GM21381 (cell line): ENCODE results near the gene UBE2D1.

Experiments used
- ATAC-seq: cut with Tn5 transposase; IDR thresholded peaks from one replicate; pipeline ENCODE4 v1.9.1; 2021; ENCODE audit warnings: mild to moderate bottlenecking, moderate library complexity; ENCODE audit not compliant: unreplicated experiment

UBE2D1 gene

DNA sequence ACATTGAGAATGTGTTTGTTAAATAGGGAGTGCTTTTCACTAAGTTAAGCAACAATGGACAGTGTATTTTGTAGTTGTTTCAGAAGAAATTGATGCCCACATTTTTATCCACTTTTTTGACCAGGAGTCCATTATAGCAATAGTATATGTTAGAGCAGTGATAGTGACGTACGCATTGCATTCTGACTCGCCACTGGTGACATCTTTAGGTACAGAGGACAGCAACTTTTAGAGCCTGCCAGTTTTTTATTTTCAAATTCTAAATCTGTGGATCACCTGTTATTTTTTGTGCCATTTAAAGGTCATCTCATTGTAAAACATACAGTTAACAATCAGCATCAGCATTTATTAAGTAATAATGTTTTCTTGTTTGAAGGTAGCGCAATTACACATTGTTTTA, 1.4 kb downstream of the UBE2D1 start:
- ATAC-seq: no peak

DNA sequence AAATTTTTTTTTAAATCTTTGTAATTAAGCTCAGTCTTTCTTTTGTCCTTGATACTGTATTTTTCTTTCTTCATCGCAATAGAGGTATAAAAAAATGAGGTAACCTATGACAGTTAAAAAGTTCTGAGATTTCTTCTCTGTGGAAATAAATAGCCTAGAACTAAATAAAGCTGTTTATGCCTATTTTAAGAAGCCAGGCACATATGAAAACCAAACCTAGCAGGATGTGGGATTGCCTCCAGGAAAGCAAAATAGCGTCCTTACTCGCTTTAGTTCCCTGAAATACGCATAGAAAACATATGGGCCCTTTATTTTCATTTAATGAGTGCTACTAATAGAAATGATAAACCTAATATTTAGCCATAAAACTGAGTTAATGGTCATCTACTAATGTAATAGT, 6.6 kb downstream of the UBE2D1 start:
- no peak for ATAC-seq

DNA sequence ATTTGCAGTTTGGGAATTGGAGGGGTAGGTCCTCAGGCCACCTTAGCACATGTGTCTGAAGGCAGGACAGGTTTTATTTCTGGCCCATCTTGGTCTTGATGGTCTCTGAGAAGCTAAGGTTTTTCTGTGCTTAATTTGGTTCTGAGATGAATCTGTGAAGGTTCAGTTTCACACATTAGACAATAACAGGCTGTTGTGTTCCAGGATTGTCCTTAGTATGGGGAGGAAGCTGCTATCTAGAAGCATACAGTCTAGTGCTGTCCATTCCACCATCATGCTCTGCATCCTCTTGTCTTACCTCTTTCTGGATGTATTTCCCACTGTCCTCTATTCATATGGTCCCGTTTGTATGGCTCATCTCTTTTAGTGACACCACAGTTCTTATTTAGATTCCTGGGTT, 7.1 kb downstream of the UBE2D1 start:
- ATAC-seq: no peak

DNA sequence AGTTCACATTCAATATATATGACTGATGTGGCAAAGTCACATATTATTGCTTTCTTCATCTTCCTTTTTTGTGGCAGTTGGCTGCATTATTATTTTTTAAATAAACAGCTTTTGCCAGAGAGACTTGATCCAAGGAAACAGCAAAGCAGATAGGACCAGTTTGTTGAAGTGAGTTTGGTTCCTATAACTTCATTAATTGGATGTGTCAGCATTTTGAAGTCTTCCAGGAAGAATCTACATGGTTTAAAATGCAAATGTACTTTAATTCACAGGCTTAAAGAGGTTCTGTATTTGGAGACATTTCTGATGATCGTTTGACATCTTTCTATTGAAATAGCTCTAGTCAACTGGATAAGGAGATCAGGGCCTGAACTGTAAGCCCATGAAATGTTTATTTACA, 13.2 kb downstream of the UBE2D1 start:
- ATAC-seq: no peak

DNA sequence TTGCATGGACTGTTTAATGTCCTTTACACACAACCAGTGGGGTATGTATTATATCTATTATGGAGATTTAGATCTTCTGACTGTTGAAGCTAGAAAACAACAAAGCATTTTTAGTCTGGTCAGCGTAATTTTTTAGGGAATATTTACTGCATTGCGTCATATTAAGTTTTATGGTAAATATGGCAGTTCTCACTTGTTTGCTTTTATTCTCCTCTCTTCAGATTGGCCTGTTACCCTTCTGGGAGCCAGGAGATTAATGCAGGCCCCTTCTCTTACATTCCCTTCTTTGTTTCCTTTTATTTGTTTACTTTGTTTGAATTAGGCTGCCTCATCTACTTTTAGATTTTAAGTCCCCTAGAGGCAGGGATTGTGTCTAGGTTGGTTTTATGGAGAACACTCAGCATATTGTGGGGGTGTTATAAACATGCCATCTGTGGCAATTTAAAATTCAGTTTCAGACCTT, 13.8 kb downstream of the UBE2D1 start:
- no peak for ATAC-seq

DNA sequence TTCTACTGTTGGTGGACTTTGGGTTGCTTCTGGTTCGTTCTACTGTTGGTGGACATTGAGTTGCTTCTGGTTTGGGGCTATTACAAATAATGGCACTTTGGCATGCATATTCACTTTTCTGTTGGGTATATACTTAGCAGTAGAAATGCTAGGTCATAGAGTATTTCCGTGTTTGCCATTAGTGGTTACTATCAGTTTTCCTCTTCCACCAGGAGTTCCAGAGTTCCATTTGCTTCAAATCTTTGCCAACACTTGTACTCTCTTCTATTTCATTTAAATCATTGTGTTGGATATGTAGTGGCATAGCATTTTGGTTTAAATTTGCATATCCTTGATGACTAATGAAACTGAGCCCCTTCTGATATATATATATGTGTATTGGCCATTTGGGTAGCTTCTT, 15.2 kb downstream of the UBE2D1 start:
- ATAC-seq: no peak

DNA sequence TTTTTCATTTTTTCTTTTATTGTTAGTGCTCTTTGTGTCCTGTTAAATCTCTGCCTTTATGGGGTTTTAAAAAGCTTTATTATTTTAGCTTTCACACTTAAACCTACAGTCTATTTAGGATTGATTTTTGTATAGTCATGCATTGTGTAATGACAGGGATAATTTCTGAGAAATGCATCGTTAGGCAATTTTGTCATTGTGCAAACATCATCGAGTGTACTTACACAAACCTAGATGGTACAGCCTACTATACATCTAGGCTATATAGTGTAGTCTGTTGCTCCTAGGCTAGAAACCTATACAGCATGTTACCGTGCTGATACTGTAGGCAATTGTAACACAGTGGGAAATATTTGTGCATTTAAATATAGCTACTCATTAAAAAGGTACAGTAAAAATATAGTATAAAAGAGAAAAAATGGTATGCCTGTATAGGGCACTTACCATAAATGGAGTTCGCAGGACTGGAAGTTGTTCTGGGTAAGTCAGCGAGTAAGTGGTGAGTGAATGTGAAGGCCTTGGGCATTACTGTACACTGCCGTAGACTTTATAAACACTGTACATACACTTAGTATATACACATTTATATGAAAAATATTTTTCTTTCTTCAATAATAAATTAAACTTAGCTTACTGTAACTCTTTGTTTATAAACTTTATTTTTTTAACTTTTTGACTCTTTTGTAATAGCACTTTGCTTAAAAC, 16.0 kb downstream of the UBE2D1 start:
- ATAC-seq: no peak

DNA sequence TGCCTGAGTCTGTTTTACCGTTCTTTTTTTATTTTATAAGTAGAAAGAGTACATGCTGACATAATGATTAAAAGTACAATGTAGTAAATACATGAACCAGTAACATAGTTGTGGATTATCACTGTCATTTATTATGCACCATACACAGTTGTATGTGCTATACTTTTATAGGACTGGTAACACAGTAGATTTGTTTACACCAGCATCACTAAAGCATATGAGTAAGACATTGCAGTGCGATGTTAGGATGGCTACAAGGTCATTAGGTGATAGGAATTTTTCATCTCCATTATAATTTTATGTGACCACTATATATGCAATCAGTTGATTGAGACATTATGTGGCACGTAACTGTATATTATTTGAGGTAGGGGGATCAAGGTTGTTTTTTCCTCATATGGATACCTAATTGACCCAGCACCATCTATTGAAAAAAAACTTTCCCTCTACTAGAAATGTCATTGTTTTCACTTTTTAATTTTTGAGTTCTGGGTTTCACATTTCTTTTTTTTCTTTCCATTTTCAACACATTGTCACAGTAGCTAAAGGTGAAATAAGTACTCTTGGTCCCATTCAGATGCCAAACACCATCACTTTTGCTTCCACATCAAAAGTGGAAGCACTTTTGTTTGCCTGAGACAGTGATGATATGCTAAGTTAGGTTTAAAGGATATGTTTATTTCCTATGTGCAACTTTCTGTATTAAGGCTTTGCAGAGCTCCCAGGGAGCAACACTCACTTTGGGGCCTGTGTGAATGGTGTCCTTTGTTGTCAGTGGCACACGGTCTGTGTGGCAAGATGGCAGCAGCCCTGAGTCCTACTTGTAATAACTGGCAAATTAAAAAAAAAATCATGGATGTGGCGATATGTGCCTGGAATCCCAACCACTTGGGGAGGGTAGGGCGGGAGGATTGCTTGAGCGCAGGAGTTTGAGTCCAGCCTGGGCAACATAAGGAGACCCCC, 17.1 kb downstream of the UBE2D1 start:
- ATAC-seq: no peak

DNA sequence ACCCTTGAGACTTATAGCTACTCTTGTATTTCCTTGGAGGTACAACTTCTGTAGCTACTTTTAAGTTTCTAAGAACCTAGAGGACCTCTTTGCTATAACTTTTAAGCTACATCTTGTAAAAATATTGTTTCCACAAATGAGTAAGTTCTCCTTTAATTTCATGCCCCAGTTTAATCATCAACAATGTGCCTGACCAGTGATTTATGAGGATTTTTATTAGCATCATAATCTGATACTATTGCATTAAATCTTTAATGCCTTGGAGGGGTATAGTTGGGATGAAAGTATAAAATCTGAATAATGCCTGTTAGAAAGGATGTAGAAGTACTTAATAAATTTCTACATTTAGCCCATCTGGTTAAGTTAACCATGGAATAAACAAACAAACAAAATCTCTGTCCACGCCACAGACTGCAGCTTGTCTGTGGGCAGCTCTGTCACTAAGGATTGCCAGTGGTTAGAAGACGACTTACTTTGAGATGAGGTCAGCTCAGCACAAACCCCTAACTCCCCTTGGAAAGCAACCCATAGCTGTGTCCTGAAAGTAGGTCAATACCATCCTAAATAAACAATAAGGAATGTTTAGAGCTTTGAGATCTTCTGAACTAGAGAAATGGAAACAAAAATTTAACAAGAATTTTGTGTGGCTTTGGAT, 18.3 kb downstream of the UBE2D1 start:
- ATAC-seq: no peak

DNA sequence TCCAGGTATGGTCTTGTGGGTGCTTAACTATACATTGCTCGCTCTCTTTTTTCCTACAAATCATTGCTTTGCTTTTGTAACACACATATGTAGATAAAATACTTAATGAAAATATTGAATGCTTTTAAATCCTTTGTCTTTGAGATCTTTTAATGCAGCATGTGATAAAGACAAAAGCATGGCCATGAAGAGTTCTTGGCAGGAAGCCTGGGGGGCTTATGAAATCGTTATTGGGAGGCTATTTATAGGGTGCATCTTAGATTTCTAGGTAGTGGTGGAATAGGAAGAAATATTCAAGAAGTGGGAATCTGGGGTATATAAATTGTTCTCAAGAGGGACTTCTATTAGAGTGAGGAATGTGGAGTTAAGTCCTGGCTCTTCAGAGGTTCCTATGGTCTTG, 21.9 kb downstream of the UBE2D1 start:
- no peak for ATAC-seq

DNA sequence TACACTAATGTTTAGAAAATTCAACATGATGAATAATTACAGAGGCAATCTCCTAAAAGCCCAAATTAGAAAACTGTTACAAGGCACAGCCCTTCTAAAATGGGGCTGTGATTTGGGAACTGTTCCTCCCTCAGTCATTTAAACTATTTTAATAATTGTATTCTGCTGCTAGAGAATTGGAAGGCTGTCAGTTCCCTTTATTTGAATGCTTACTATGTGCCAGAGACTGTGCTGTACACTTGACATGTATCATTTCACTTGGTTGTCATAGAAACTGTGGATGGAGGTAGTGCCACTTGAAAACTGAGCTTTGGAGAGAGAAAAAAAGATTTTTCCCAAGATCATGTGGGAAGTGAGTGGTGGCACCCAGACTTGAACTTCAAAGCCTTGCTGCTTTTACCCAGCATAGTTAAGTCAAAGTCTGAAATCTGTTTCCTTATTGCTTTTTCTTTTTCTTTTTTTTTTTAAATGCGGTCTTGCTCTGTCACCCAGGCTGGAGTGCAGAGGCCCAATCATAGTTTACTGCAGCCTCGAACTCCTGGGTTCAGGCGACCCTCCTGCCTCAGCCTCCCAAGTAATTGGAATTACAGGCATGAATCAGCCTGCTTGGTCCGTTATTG, 23.6 kb downstream of the UBE2D1 start:
- no peak for ATAC-seq

DNA sequence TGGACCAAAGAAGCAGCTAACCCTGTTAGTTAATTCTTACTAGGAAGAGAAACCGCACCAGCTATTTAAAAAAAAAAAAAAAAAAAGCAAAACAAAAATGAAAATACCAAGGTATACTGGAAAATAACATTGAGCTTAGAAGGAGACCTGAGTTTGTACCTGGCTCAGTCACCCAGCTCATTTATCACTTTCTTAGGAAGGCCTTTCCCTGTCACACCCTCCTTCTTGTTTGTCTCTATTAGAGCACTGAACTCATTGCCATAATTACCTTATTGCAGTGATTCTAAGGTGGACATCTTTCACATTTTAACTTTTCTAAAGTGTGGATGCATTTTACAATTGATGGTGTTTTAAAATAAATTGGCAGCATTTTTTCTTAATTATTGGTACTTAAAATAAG, 24.1 kb downstream of the UBE2D1 start:
- no peak for ATAC-seq

DNA sequence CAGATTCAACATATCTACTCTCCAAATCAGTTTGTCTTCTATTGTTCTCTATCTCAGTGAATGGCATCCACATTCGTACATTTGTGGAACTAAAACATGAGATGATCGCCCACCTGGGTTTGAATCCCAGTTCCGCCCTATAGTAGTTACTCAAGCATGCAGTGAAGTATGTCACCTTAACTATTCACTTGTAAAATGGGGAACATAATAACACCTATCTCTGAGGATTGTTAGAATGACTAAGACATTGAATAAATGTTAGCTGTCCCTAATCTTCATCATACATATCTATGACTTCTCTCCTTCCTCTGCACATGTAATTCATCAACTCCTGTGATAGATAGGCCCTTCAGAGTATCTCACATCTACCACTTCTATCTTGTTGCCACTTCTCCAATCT, 24.7 kb downstream of the UBE2D1 start:
- no peak for ATAC-seq

DNA sequence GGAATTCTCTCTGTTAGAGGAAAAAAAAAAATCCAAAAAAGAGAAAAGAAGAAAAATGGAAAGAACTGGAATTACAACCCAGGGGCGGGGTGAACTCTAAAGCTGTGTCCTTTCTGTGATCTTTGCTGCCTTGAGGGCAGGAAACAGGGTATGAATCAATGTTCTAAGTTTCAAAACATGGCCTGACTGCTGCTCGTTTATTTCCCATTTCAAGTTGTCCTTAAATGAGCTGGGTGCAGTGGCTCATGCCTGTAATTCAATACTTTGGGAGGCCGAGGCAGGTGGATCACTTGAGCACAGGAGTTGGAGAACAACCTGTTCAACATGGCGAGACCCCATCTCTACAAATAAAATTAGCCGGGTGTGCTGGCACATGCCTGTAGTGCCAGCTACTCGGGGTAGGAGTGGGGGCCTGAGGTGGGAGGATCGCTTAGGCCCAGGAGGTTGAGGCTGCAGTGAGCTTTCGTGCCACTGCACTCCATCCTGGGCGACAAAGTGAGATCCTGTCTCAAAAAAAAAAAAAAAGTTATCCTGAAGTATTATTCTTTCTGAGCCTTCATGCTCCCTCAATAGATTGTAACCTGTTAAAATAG, 25.7 kb downstream of the UBE2D1 start:
- no peak for ATAC-seq

DNA sequence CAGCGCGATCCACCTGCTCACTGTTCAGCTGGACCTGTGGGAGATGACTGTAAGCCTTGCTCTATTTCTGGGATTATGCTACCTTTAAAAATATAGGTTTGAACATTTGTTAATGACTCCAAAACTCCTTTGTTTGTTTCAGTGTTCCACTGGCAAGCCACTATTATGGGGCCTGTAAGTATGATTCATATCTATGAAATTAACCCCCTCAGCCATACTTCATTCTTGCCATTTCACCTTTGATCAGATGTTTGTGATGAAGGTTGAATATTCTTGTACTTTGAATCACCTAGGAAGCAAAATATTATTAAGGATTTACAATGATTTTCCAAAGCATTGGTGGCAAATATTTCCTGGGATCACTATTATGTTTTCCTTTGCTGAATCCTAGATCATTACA, 26.5 kb downstream of the UBE2D1 start:
- no peak for ATAC-seq

DNA sequence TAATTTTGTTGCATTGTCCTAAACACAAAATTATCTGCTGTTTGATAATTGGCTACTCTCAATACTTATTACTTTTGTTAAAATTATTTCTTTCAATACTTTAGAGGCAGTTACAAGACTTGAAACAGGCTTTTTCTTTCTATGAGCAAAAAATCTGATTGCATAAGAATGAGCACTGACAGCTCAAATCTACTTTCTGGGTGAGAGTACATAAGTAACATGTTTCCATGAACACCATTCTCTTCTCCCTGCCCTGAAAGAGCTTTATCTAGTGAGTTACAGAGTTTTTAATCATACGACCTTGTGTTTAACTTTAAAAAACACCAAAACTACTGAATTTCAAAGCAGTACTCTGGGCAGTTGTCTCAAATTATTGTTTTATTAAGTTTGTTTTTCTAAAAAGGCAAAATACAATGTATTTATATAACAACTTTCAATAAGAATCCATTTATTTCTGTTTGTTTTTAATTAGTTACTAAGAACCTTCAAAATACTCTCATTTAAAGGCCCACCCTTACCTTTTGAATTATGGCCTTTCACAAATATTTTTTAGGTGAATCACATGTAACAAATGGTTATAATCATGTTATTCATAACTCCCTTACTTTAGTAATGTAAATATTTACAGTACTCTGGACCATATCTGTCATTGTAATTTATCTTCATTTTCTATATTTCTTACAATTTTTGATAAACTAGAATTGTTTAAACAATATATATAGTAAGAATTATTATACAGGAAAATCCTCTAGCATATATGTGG, 27.4 kb downstream of the UBE2D1 start:
- ATAC-seq: no peak

DNA sequence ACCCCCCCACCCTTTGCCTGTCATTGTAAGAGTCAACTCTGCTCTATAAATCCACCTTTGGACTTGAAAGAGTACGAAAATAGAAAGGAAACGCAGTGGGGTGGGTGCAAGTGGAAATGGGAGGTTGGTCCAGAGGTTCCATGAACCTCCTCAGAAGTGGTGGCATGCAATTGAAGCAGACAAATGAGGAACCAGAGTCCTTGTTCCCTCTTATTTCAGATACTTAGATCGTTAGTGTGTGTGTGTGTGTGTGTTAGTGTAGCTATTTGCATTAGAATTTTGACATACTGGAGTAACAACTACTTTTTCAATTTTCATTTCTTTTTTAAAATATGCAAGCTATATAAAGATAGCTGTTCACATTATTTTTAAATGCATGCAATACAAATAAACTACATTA, 32.3 kb downstream of the UBE2D1 start:
- no peak for ATAC-seq

DNA sequence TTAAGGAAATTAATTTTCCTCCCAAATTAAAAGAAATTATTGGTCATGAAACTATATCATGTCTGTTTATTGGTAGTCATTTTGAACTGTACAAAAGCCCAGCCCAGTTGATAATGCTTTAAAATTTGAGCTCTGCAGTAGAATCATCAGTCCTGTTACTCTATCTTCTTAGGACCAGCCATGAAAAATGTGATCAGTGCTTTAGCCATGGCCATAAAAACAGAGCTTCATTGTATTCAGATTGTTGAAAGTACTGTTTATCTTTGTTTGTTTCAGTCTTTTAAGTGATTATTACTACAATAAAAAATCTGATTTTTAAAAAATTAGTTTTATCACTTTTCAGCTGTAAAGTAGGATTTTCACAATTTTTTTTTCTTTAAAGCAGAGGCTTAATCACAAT, 36.7 kb downstream of the UBE2D1 start:
- no peak for ATAC-seq

DNA sequence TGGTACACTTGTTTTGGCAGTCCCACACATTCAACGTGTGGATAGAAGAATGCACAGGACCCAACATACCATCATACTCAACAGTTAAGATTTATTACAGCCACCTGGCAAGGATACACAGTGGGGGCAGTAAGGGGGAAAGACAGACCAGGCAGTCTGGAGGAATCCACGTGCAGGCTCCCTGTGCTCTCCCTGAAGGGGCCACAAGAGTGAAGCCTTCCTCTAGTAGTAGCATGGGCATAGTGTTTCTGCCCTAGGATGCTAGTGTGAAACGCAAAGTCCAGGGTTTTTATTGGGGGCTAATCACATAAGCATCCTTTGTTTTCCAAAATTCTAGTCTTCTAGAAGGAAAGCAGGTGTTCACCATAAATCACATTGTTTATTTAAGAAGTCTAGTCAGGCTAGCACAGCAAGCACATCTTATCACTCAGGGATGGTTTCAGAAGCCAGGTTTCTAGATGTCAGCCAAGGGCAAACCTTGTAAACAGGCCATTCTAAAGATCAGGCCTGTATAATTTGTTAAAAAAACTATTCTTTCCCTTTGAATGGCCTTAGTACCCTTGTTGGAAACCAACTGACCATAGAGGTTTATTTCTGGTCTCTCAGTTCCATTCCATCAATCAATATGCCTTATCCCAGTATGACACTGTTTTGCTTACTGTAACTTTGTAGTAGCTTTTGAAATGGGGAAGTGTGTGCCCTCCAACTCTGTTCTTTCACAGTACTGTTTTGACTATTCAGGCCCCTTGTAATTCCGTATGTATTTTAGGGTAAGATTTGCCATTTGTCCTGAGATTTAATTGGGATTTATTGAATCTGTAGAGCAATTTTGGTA, 38.0 kb downstream of the UBE2D1 start:
- no peak for ATAC-seq
